Adrenal gland (tissue), 5 donors: ENCODE measurements around the gene SIGLEC9.

Source experiments
- CTCF ChIP-seq, 6 experiments: fragments of 450-650 bp in 4 of 6; fragments of 200-600 bp in 2 of 6; sonication (generic) in 1 of 6; IDR thresholded peaks; 1 replicate in 5 of 6; 2 replicates in 1 of 6; pipeline versions ENCODE4 v1.5.1 to v1.8.0; 2016 to 2021; ENCODE audit warnings: antibody characterized with exemption in 6 of 6, mild to moderate bottlenecking in 2 of 6, moderate library complexity in 1 of 6
- POLR2A ChIP-seq, 2 donors: fragments of 450-650 bp; IDR thresholded peaks; one replicate each; pipeline ENCODE4 v1.6.1; 2017; ENCODE audit warnings: antibody characterized with exemption in 2 of 2, mild to moderate bottlenecking in 2 of 2, moderate library complexity in 1 of 2
- donor health status: DM: no; HTN: no; CAD: no.

GRCh38 chr19:51159656-51160055 is 35.0 kb downstream of the SIGLEC9 start:
- TF ChIP-seq CTCF (IDR thresholded peaks at IDR 0.05) (no peak), POLR2A (IDR thresholded peaks at IDR 0.05) (no peak)
